K562 (cell line): ENCODE results near the gene CELSR2.
A peak's percentile ranks its signal among the peaks of the same experiment; 100 is the strongest.

Source experiments
- ATF3 ChIP-seq, 2 experiments: fragments of 450-650 bp in 1 of 2; sonication (generic) in 1 of 2; formaldehyde crosslinking in 1 of 2; IDR thresholded peaks in 1 of 2; conservative IDR thresholded peaks in 1 of 2; 2 replicates each; pipeline versions ENCODE4 v1.6.1 to v1.8.1; 2016 to 2023; ENCODE audit warnings: mild to moderate bottlenecking in 2 of 2, moderate library complexity in 2 of 2, inconsistent platforms in 1 of 2, missing genetic modification reagents in 1 of 2
- CTCF ChIP-seq, 3 experiments: IDR thresholded peaks in 2 of 3; conservative IDR thresholded peaks in 1 of 3; 2 replicates each; pipeline ENCODE4 v1.5.1; 2011 to 2012; ENCODE audit warnings: low read length in 3 of 3, mild to moderate bottlenecking in 3 of 3, control low read depth in 2 of 3, improper control_type of control experiment in 1 of 3, inconsistent platforms in 1 of 3, low read depth in 1 of 3, mixed read lengths in 1 of 3, moderate library complexity in 1 of 3; ENCODE audit not compliant: insufficient read depth in 2 of 3
- FOXK1 ChIP-seq: sonication (generic); formaldehyde crosslinking; IDR thresholded peaks from 2 replicates; pipeline ENCODE4 v1.8.0; 2022; ENCODE audit warnings: missing genetic modification reagents, mild to moderate bottlenecking, borderline replicate concordance
- FOXK2 ChIP-seq, 2 experiments: fragments of 450-650 bp; IDR thresholded peaks in 1 of 2; conservative IDR thresholded peaks in 1 of 2; 2 replicates each; pipeline ENCODE4 v1.6.1; 2016; ENCODE audit warnings: low read depth in 2 of 2, mild to moderate bottlenecking in 1 of 2
- RBM17 ChIP-seq: fragments of 200-400 bp; formaldehyde crosslinking; IDR thresholded peaks from 2 replicates; pipeline ENCODE4 v1.6.1; 2017; ENCODE audit warnings: low read depth, mild to moderate bottlenecking, low read length, borderline replicate concordance
- TF ChIP-seq, protein P1 (sequence below): sonication (generic); formaldehyde crosslinking; IDR thresholded peaks from 2 replicates; pipeline ENCODE4 v1.8.1; 2023; ENCODE audit warnings: mild to moderate bottlenecking, missing genetic modification reagents

DNA sequence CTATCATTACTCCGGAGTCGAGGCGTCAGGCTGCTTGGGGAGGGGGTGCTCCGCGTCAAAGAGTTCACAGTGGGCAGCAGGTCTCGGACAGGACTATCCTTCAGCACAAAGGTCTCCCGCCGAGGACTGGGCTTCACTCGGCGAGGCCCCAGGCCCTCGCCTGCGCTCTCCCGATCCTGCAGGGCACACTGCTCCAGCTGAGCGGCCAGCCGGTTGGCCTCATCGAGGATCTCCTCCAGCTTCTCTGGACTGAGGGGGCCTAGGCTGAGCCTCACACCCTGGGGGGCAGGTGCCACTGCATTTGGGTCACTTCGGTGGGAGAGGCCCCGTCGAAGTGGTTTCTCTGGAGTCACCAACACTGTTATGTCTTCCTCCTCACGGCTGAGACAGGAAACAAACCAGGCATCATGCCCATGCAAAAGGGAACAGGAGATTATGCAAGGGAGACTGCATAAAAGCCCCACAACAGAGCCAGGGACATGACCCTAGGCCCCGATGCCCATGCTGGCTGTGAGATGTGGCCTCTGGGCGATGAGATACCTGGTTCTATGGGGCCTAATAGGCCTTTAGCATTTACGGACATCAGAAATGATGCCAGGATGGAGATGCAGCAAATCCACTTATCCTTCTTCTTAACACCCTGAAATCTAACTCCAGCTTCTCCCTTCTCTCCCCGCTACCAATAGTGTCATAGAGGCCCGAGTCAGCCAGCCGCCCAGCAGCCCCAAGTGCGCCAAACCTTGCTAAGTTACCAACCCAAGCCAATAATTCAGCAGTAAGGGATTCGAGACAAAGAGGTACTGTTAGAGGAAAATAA is 32.5 kb downstream of the CELSR2 start:
- no peak for TF ChIP-seq ATF3 (IDR thresholded peaks at IDR 0.05)
- no peak for TF ChIP-seq ATF3 (CRISPR knock-in tag; conservative IDR thresholded peaks at IDR 0.05)
- no peak for TF ChIP-seq RBM17
- no peak for TF ChIP-seq FOXK2 (conservative IDR thresholded peaks at IDR 0.05 in 1 of 2, IDR thresholded peaks at IDR 0.05 in 1 of 2; ENCODE audit: low read depth in 2 of 2)
- TF ChIP-seq CTCF (IDR thresholded peaks at IDR 0.05 in 2 of 3, conservative IDR thresholded peaks at IDR 0.05 in 1 of 3; ENCODE audit: insufficient read depth in 2 of 3, low read depth in 1 of 3, low read length in 3 of 3): no peak
- TF ChIP-seq, protein P1, sequence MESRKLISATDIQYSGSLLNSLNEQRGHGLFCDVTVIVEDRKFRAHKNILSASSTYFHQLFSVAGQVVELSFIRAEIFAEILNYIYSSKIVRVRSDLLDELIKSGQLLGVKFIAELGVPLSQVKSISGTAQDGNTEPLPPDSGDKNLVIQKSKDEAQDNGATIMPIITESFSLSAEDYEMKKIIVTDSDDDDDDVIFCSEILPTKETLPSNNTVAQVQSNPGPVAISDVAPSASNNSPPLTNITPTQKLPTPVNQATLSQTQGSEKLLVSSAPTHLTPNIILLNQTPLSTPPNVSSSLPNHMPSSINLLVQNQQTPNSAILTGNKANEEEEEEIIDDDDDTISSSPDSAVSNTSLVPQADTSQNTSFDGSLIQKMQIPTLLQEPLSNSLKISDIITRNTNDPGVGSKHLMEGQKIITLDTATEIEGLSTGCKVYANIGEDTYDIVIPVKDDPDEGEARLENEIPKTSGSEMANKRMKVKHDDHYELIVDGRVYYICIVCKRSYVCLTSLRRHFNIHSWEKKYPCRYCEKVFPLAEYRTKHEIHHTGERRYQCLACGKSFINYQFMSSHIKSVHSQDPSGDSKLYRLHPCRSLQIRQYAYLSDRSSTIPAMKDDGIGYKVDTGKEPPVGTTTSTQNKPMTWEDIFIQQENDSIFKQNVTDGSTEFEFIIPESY (CRISPR knock-in tag): peak; percentile 94
- TF ChIP-seq FOXK1 (CRISPR knock-in tag): no peak
